GM21717 (cell line): ENCODE data around the gene BRMS1L.
"Not testable (repeated sequence)": the region's sequence is repeated elsewhere in the genome, so short reads cannot be mapped to it uniquely, and the experiment has no call there.

Experiments used
- ATAC-seq: cut with Tn5 transposase; IDR thresholded peaks from one replicate; pipeline ENCODE4 v1.9.1; 2021; ENCODE audit warnings: mild to moderate bottlenecking, moderate library complexity; ENCODE audit not compliant: unreplicated experiment

Gene BRMS1L

GRCh38 chr14:35826218-35826951, at the start of gene BRMS1L:
Gene BRMS1L, plus strand, starts transcription at chr14:35826338. Its CDS starts 179 bp downstream, at chr14:35826517.
- peak; percentile 97 for ATAC-seq

- no peak for ATAC-seq
These were observed 49.3 kb upstream of the BRMS1L start for GRCh38 chr14:35776823-35777222.

- ATAC-seq = not testable (repeated sequence)
These were observed 48.6 kb upstream of the BRMS1L start for GRCh38 chr14:35777550-35777949.

GRCh38 chr14:35779368-35779767, 46.8 kb upstream of the BRMS1L start:
- ATAC-seq = no peak

GRCh38 chr14:35783699-35784098, 42.4 kb upstream of the BRMS1L start:
- ATAC-seq = no peak

- ATAC-seq = no peak
These were observed 39.3 kb upstream of the BRMS1L start for GRCh38 chr14:35786856-35787255.

- no peak for ATAC-seq
These were observed 36.5 kb upstream of the BRMS1L start for GRCh38 chr14:35789651-35790050.

- no peak for ATAC-seq
These were observed 28.3 kb upstream of the BRMS1L start for GRCh38 chr14:35797796-35798195.

DNA sequence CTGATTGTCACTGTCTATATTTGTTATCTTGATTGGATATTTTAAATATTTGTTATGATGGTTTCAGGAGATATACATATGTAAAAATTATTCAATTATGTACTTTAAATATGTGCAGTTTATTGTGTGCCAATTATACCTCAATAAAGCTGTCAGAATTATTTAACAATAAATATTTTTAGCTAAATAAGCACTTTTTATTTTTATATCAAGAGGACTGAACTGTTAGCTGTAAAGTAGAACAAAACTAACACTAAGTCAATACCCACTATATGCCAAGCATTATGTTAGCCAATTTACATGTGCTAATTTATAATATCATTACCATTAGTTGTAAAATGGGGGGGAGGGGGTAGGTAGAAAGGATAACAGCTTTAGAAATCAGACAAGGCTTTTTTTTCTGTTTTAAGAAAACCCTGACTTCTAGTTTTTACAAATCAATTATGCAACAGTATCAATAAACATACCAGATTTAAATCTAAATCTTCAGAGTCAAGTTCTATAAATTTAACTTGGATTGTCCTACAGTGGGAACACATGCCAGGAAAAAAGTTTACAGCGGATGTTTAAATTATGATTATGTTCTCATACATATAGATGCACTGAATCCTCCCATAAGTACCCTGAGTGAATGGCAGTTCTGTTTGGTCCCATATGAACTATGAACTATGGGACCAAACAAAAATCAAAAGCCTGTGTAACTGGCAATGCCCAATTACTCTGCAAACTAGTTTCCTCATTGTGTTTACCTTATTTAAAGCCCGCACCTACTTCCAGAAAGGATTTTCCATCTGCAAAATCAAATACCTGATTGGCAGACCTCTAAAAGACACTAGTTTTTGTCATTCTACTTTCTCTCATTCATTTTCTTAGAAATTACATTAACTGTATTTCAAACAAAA, 19.9 kb upstream of the BRMS1L start:
- no peak for ATAC-seq

- ATAC-seq = no peak
These were observed 18.8 kb upstream of the BRMS1L start for GRCh38 chr14:35807131-35807961.

DNA sequence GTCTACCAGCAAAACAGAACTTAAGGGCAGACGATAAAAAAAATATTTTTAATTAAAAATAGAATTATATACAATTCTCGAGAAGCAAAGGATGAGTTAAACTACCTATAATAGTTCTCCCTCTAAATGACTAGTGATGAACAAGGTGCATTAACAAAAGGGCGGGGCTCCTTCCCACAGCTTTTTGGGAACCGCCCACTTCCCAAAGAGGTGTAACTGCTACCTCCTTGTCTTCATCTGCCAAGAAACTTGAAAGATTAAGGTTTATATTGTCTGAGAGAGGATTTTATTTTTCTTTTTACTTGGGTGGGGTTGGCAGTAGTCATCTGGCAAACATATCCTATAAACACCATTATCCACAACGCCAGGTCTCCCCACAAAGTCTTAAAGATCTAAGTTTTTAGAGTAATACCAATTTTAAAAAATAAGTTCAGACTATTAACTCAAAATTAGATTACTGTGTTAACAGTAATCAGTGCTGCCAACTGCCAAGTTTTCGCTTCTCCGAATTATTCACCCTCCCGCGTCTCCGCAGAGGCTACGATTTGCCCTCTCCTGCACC, 18.0 kb upstream of the BRMS1L start:
- no peak for ATAC-seq

- peak; percentile 94 for ATAC-seq
These were observed 17.2 kb upstream of the BRMS1L start, which contains the start of gene RALGAPA1 for GRCh38 chr14:35808638-35809563. Gene RALGAPA1, minus strand, starts transcription at chr14:35809295. Its CDS starts 460 bp downstream, at chr14:35808835.

- no peak for ATAC-seq
These were observed 16.5 kb upstream of the BRMS1L start for GRCh38 chr14:35809597-35809996.

- no peak for ATAC-seq
These were observed 15.2 kb upstream of the BRMS1L start for GRCh38 chr14:35810963-35811362.

DNA sequence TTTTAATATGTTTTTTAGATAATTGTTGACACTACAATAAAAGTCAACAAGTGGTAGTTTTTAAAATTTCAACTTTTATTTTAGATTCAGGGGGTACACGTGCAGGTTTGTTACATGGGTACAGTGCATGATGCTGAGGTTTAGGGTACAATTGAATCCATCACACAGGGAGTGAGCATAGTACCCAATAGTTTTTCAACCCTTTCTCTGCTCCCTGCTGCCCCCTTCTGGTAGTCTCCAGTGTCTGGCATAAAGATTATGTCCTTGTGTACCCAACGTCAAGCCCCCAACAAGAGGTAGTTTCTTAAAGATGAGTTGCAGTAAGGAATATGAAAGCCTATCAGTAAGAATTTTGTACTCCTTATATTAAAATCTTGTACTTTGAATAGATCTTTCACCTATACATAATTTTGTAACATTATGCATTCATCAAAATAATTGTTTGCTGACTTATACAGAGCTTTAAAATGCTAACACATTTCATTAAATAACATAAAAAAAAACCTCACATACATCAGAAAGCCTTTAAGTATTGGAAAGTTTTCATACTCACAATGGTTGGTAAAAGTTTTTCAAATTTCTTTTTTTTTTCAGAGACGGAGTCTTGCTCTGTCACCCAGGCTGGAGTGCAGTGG, 11.7 kb upstream of the BRMS1L start:
- ATAC-seq = peak; percentile 56

- ATAC-seq = no peak
These were observed 7.6 kb upstream of the BRMS1L start for GRCh38 chr14:35818346-35819115.

DNA sequence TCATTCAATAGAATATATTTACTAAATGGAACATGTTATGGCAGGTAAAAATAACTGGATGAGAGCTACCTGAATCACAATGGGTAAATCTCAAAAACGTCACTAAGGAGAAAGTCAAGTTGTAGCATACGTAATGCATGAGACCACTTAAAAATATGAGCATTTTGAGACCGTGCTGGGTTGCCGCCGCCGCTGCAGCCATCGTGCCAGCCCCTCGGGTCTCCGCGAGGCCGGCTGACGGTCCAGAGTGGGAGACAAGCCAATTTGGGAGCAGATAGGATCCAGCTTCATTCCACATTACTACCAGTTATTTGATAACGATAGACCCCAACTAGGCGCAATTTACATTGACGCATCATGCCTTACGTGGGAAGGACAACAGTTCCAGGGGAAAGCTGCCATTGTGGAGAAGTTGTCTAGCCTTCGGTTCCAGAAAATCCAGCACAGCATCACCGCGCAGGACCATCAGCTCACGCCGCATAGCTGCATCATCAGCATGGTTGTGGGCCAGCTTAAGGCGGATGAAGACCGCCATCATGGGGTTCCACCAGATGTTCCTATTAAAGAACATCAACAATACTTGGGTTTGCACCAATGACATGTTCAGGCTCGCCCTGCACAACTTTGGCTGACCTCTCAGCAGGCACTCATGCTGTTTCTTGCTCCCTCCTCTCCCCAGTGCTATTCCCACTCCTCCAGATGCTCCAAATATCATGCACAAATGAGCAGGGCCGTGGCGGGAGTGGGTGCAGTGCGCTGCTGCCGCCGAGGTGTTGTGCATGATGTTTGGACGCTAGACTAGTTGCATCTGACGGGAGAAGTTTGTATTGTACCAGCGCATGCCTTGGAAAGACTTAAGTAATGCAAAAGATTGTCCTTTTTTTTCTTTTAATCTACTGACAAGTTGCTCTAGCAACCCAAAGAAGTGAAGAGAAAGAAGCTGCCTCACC, 6.3 kb upstream of the BRMS1L start:
- ATAC-seq = no peak
